SK-N-SH (cell line): ENCODE data around the gene ZNF283. TPM values are rescaled to one million over a fixed set of nuclear protein-coding genes. Genes with fewer than 3 reads are reported as not detected.

Experiments
- CTCF ChIA-PET: fragments of 300-600, 350-600 bp; formaldehyde crosslinking; extraction: SDS; loops from one replicate; lab custom pipeline; 2021; lab: Yijun Ruan, JAX
- POLR2A ChIA-PET: fragments of 350-600 bp; sonication (Branson Sonifier 250); formaldehyde crosslinking; extraction: SDS; loops from one replicate; lab custom pipeline; 2020; ENCODE audit warnings: antibody characterized with exemption, inconsistent platforms; lab: Yijun Ruan, JAX
- DNase-seq: peaks from one replicate; pipeline ENCODE4 v3.0.0; 2012
- H2AFZ ChIP-seq: fragments of 200-600 bp; sonication (generic); 2 replicates; pipeline ENCODE4 v1.8.1; 2016; ENCODE audit warnings: antibody characterized with exemption, mild to moderate bottlenecking, low read depth
- H3F3A ChIP-seq: fragments of 200-600 bp; sonication (generic); replicated peaks from 2 replicates; pipeline ENCODE3; 2016; ENCODE audit warnings: antibody characterized with exemption, mild to moderate bottlenecking; ENCODE audit not compliant: insufficient read depth
- H3K27ac ChIP-seq, 2 experiments: fragments of 200-500 bp in 1 of 2; fragments of 200-600 bp in 1 of 2; sonication (Bioruptor generic) in 1 of 2; sonication (generic), shearing (Covaris generic) in 1 of 2; 2 replicates each; pipeline versions ENCODE4 v1.5.1 to v1.6.1; 2014 to 2016; ENCODE audit warnings: low read depth in 2 of 2, inconsistent platforms in 1 of 2, low read length in 1 of 2, mild to moderate bottlenecking in 1 of 2, mixed read lengths in 1 of 2
- H3K27me3 ChIP-seq: fragments of 200-600 bp; sonication (generic), shearing (Covaris generic); 2 replicates; pipeline ENCODE4 v1.6.1; 2016; ENCODE audit warnings: mixed run types; ENCODE audit not compliant: insufficient read depth
- H3K36me3 ChIP-seq, 2 experiments: fragments of 200-500 bp in 1 of 2; fragments of 200-600 bp in 1 of 2; sonication (Bioruptor generic) in 1 of 2; sonication (generic) in 1 of 2; replicated peaks in 1 of 2; 2 replicates each; pipeline versions ENCODE3 to v1.5.1; 2014 to 2016; ENCODE audit warnings: low read length in 1 of 2, mild to moderate bottlenecking in 1 of 2; ENCODE audit not compliant: insufficient read depth in 2 of 2, control insufficient read depth in 1 of 2
- H3K4me1 ChIP-seq, 2 experiments: fragments of 200-500 bp in 1 of 2; fragments of 200-600 bp in 1 of 2; sonication (Bioruptor generic) in 1 of 2; sonication (generic), shearing (Covaris generic) in 1 of 2; 2 replicates each; pipeline versions ENCODE4 v1.5.1 to v1.6.1; 2014 to 2016; ENCODE audit warnings: low read depth in 1 of 2, low read length in 1 of 2, mixed run types in 1 of 2; ENCODE audit not compliant: insufficient read depth in 2 of 2, control insufficient read depth in 1 of 2
- H3K4me2 ChIP-seq: fragments of 200-600 bp; sonication (generic), shearing (Covaris generic); 2 replicates; pipeline ENCODE4 v1.6.1; 2017; ENCODE audit warnings: mixed run types
- H3K4me3 ChIP-seq, 2 experiments: fragments of 200-500 bp in 1 of 2; fragments of 200-600 bp in 1 of 2; sonication (Bioruptor generic) in 1 of 2; sonication (generic), shearing (Covaris generic) in 1 of 2; 2 replicates each; pipeline versions ENCODE4 v1.5.1 to v1.8.1; 2014 to 2016; ENCODE audit warnings: low read depth in 2 of 2, inconsistent platforms in 1 of 2, low read length in 1 of 2, mild to moderate bottlenecking in 1 of 2, mixed read lengths in 1 of 2, moderate library complexity in 1 of 2
- H3K79me2 ChIP-seq: fragments of 200-600 bp; sonication (generic); 2 replicates; pipeline ENCODE4 v1.8.1; 2017; ENCODE audit warnings: mild to moderate bottlenecking; ENCODE audit not compliant: insufficient read depth
- H3K9ac ChIP-seq: fragments of 200-600 bp; sonication (generic); 2 replicates; pipeline ENCODE4 v1.6.1; 2017; ENCODE audit warnings: mixed run types
- H3K9me2 ChIP-seq: fragments of 200-600 bp; sonication (generic); 2 replicates; pipeline ENCODE4 v1.6.1; 2017; ENCODE audit warnings: mixed run types
- H3K9me3 ChIP-seq: fragments of 200-600 bp; sonication (generic); 2 replicates; pipeline ENCODE4 v1.6.1; 2017; ENCODE audit warnings: mixed run types, mild to moderate bottlenecking, moderate library complexity
- H4K20me1 ChIP-seq: fragments of 200-600 bp; sonication (generic); 2 replicates; pipeline ENCODE4 v1.6.1; 2017; ENCODE audit warnings: mild to moderate bottlenecking, mixed run types; ENCODE audit not compliant: insufficient read depth
- EP300 ChIP-seq, 2 experiments: IDR thresholded peaks; 2 replicates each; pipeline versions ENCODE4 v1.4.0 to v1.6.1; 2012; ENCODE audit warnings: borderline replicate concordance in 1 of 2, low read depth in 1 of 2, low read length in 1 of 2
- FOSL2 ChIP-seq: IDR thresholded peaks from 2 replicates; pipeline ENCODE4 v1.4.0; 2012; ENCODE audit warnings: low read depth, mild to moderate bottlenecking, moderate library complexity, borderline replicate concordance
- FOXJ3 ChIP-seq: sonication (generic); formaldehyde crosslinking; IDR thresholded peaks from 2 replicates; pipeline ENCODE4 v1.5.1; 2020; ENCODE audit warnings: mild to moderate bottlenecking, missing genetic modification reagents
- FOXM1 ChIP-seq: IDR thresholded peaks from 2 replicates; pipeline ENCODE4 v1.4.0; 2012; ENCODE audit warnings: low read depth, mild to moderate bottlenecking
- GATA2 ChIP-seq: sonication (generic); formaldehyde crosslinking; IDR thresholded peaks from 2 replicates; pipeline ENCODE4 v1.5.0; 2020; ENCODE audit warnings: mild to moderate bottlenecking, missing genetic modification reagents
- JUND ChIP-seq: IDR thresholded peaks from 2 replicates; pipeline ENCODE4 v1.4.0; 2012
- NRF1 ChIP-seq: IDR thresholded peaks from 2 replicates; pipeline ENCODE4 v1.6.1; 2012; ENCODE audit warnings: low read depth, mild to moderate bottlenecking, low read length
- POLR2AphosphoS5 ChIP-seq: IDR thresholded peaks from 2 replicates; pipeline ENCODE4 v1.6.1; 2012; ENCODE audit warnings: low read depth, low read length
- RAD21 ChIP-seq: IDR thresholded peaks from 2 replicates; pipeline ENCODE4 v1.6.1; 2012; ENCODE audit warnings: mild to moderate bottlenecking, low read length
- RCOR1 ChIP-seq: fragments of 150-350 bp; IDR thresholded peaks from 2 replicates; pipeline ENCODE4 v1.6.1; 2017; ENCODE audit warnings: antibody characterized with exemption, low read length
- REST ChIP-seq: IDR thresholded peaks from 2 replicates; pipeline ENCODE4 v1.6.1; 2012; ENCODE audit warnings: mild to moderate bottlenecking, low read depth, low read length, moderate library complexity
- RFX5 ChIP-seq: IDR thresholded peaks from 2 replicates; pipeline ENCODE4 v1.6.1; 2012; ENCODE audit warnings: mild to moderate bottlenecking, improper control_type of control experiment, low read length
- RXRA ChIP-seq: IDR thresholded peaks from 2 replicates; pipeline ENCODE4 v1.4.0; 2012; ENCODE audit warnings: low read depth, mild to moderate bottlenecking, borderline replicate concordance
- SMC3 ChIP-seq: IDR thresholded peaks from 2 replicates; pipeline ENCODE4 v1.6.1; 2012; ENCODE audit warnings: low read depth, low read length, improper control_type of control experiment
- TAF1 ChIP-seq: IDR thresholded peaks from 2 replicates; pipeline ENCODE4 v1.6.1; 2012; ENCODE audit warnings: low read depth, mild to moderate bottlenecking, low read length, moderate library complexity, borderline replicate concordance
- TCF12 ChIP-seq: IDR thresholded peaks from 2 replicates; pipeline ENCODE4 v1.4.0; 2012
- TEAD4 ChIP-seq: IDR thresholded peaks from 2 replicates; pipeline ENCODE4 v1.4.0; 2012; ENCODE audit warnings: mild to moderate bottlenecking, borderline replicate concordance; ENCODE audit not compliant: insufficient read depth
- USF1 ChIP-seq: IDR thresholded peaks from 2 replicates; pipeline ENCODE4 v1.4.0; 2012; ENCODE audit warnings: low read depth, borderline replicate concordance
- USF2 ChIP-seq: fragments of 150-350 bp; IDR thresholded peaks from 2 replicates; pipeline ENCODE4 v1.6.1; 2017; ENCODE audit warnings: antibody characterized with exemption, low read length, low read depth, borderline replicate concordance
- WGBS: methylation state at CpG from one replicate; pipeline ENCODE4 v1.1.6; 2017; ENCODE audit warnings: low lambda C conversion rate; 5-methylcytosine and 5-hydroxymethylcytosine counted together
- polyA plus RNA-seq, 3 experiments: library from polyadenylated mRNA; depleted of rRNA; stranded (reverse); fragments of >200 nt; gene quantifications; 2 replicates each; pipeline ENCODE4 v1.2.3, GENCODE V29; 2012
- TF ChIP-seq, protein P1 (sequence below): fragments of 200-600 bp; sonication (generic); IDR thresholded peaks from 2 replicates; pipeline ENCODE4 v1.6.1; 2017; ENCODE audit warnings: antibody characterized with exemption, mild to moderate bottlenecking, moderate library complexity

Gene ZNF283
- polyA plus RNA-seq, 1 of the 3 experiments (the other 2 are of a cell fraction): 1.6 TPM

GRCh38 chr19:43826787-43827754 is at the start of gene ZNF283 (continued):
- TF ChIP-seq POLR2AphosphoS5 (peak; percentile 88), TAF1 (peak; percentile 59; the same call in 1 of the 2 replicates), RAD21 (no peak), FOXJ3 (0 out of 2 replicates have a peak, but pooled peaks have one; percentile 35), USF2 (no peak), JUND (no peak), USF1 (no peak; the same call in 1 of the 2 replicates), FOSL2 (no peak), TEAD4 (no peak), EP300 (IDR thresholded peaks at IDR 0.05; ENCODE audit: borderline replicate concordance in 1 of 2, low read depth in 1 of 2, low read length in 1 of 2) (no peak), SMC3 (no peak), FOXM1 (no peak)

- ChIA-PET CTCF (interaction anchor here (1.1 to 7.6 kb wide), 3 partner anchors 11 to 34 kb away, joined by 3 to 62 read pairs (median 46); no protein-coding TSS in a partner anchor), POLR2A (interaction anchor here (1.6 kb wide), 1 partner anchor 23 kb away, joined by 3 read pairs; no protein-coding TSS in a partner anchor)
- Histone ChIP-seq H3K4me3 (no peak overlapping the region), H2AFZ (no peak overlapping the region), H4K20me1 (no peaks in the 10 kb centered on the region), H3K9me3 (no peaks in the 10 kb centered on the region), H3K27me3 (no peaks in the 10 kb centered on the region), H3K9me2 (no peaks in the 10 kb centered on the region), H3F3A (peaks cover 6% of the 10 kb centered on the region), H3K9ac (no peak overlapping the region), H3K27ac (0 out of 4 replicates have a peak overlapping the region, but pooled peaks of 1 of the 2 experiments have one; percentile 64), H3K4me1 (peaks cover 18 to 19% of the 10 kb centered on the region in 2 experiments; a peak in 3 of 4 replicates), H3K79me2 (no peaks in the 10 kb centered on the region), H3K4me2 (peak overlapping the region; percentile 85), H3K36me3 (no peaks in the 10 kb centered on the region)
- no peak for DNase-seq
- 88% methylated on average over 1 of the region's 1 CpG for WGBS
- TF ChIP-seq FOXJ3 (no peak), USF2 (no peak), REST (no peak), USF1 (no peak), NRF1 (no peak), RFX5 (no peak), RCOR1 (no peak), POLR2AphosphoS5 (no peak), SMC3 (no peak), GATA2 (CRISPR knock-in tag) (no peak), RXRA (no peak), TCF12 (no peak)
- TF ChIP-seq, protein P1, sequence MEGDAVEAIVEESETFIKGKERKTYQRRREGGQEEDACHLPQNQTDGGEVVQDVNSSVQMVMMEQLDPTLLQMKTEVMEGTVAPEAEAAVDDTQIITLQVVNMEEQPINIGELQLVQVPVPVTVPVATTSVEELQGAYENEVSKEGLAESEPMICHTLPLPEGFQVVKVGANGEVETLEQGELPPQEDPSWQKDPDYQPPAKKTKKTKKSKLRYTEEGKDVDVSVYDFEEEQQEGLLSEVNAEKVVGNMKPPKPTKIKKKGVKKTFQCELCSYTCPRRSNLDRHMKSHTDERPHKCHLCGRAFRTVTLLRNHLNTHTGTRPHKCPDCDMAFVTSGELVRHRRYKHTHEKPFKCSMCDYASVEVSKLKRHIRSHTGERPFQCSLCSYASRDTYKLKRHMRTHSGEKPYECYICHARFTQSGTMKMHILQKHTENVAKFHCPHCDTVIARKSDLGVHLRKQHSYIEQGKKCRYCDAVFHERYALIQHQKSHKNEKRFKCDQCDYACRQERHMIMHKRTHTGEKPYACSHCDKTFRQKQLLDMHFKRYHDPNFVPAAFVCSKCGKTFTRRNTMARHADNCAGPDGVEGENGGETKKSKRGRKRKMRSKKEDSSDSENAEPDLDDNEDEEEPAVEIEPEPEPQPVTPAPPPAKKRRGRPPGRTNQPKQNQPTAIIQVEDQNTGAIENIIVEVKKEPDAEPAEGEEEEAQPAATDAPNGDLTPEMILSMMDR: no peak
Measured at GRCh38 chr19:43778651-43779050, 48.5 kb upstream of the ZNF283 start.
